Measurements from ENCODE around the gene PIK3C2G.

GRCh38 chr12:18658179-18658578 lies 396.9 kb downstream of the PIK3C2G start:
- TF ChIP-seq, protein P1, sequence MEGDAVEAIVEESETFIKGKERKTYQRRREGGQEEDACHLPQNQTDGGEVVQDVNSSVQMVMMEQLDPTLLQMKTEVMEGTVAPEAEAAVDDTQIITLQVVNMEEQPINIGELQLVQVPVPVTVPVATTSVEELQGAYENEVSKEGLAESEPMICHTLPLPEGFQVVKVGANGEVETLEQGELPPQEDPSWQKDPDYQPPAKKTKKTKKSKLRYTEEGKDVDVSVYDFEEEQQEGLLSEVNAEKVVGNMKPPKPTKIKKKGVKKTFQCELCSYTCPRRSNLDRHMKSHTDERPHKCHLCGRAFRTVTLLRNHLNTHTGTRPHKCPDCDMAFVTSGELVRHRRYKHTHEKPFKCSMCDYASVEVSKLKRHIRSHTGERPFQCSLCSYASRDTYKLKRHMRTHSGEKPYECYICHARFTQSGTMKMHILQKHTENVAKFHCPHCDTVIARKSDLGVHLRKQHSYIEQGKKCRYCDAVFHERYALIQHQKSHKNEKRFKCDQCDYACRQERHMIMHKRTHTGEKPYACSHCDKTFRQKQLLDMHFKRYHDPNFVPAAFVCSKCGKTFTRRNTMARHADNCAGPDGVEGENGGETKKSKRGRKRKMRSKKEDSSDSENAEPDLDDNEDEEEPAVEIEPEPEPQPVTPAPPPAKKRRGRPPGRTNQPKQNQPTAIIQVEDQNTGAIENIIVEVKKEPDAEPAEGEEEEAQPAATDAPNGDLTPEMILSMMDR (IDR thresholded peaks at IDR 0.05) = no peak
- no peak for TF ChIP-seq POLR2A (IDR thresholded peaks at IDR 0.05)

Measured in lower leg skin (tissue), 3 donors.